GM19324 (cell line): ENCODE measurements around the gene INPP4B.

Experiments used
- ATAC-seq: cut with Tn5 transposase; IDR thresholded peaks from one replicate; pipeline ENCODE4 v1.9.1; 2021; ENCODE audit warnings: mild to moderate bottlenecking, moderate library complexity; ENCODE audit not compliant: unreplicated experiment, low FRiP score

The INPP4B gene

GRCh38 chr4:142278171-142278570 is 567.9 kb downstream of the INPP4B start:
- no peak for ATAC-seq

GRCh38 chr4:142274137-142274536 is 572.0 kb downstream of the INPP4B start:
- ATAC-seq = no peak

- ATAC-seq = no peak
Observed at GRCh38 chr4:142272452-142272851, 573.6 kb downstream of the INPP4B start.

DNA sequence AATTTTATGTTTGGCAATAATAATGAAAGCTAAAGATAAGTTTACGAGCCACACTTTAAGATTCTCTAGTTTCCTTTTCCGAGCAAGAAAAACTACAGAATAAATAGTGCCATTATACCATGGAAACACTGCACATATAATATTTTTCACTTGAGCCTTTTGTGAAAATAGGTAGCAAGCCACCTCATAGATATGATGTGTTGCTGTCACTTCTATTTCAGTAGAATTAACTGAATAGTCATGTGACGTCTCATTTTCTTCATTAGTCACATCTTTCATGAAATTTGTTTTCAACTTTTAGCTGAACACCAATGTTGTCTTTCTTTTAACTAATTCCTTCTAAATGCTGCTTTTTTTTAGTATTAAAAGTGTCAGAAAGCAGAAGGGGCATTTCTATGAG is 574.3 kb downstream of the INPP4B start:
- ATAC-seq = no peak

DNA sequence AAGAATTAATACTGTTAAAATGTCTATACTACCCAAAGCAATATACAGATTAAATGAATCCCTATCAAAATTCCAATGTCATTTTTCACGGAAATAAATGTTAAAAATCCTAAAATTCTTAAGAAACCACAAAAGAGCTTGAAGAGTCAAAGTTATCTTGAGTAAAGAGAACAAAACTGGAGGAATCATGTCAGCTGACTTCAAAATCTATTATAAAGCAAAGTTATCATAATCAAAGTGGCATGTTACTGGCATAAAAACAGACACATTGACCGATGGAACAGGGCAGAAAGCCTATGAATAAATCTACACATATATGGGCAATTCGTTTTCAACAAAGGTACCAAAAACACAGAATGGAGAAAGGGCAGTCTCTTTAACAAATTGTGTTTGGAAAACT is 579.0 kb downstream of the INPP4B start:
- no peak for ATAC-seq

DNA sequence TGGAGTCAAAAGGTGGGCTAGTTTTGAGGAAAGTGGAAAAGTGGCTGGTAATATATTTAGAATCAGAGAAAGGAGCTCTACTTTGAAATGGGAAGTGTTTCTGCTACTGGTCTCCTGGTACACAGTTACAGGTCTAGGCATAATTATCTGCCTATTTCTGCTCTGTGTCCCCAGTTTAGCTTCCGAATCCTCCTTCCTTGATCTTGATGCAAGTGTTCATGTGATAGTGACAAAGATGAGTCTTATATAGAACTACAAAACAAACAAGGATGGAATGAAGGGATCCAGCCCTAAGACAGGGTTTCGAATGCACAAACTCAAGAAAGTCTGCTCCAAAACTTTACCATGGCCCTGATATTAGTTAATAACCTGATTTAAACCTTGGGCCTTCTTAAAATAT is 580.2 kb downstream of the INPP4B start:
- no peak for ATAC-seq

DNA sequence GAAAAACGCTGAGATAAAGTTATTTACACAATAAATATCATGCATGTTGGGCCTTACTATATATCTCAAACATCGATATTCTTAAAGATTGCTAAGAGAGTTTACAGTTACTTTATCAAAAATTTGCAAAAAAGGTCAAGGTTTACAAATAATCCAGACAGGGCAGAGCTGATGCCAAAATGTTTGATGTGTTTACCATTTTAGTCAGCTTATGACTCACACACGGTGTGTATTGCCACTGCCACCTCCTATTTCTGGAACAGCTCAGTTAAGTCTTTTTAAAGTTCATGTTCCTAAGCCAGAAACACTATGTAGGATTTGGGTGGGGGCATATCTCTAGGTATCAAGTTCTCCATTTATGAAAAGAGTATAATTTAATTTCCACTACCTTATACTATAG is 580.6 kb downstream of the INPP4B start:
- ATAC-seq = no peak

DNA sequence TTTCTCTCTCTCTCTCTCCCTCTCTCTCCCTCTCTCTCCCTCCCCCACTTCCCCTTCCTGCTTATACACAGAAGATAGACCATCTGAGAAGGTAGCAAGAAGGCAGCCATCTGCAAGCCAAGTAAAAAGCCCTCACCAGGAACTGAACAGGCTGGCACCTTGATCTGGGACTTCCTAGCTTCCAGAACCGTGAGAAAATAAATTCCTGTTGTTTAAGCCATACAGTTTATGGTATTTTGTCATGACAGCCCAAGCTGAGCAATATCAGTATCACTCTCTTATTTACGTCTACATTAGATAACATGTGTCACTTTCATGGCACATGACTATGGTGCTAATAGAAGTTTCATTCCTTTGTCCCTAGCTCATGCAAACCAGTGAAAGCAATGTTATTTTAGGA is 581.1 kb downstream of the INPP4B start:
- ATAC-seq = no peak

DNA sequence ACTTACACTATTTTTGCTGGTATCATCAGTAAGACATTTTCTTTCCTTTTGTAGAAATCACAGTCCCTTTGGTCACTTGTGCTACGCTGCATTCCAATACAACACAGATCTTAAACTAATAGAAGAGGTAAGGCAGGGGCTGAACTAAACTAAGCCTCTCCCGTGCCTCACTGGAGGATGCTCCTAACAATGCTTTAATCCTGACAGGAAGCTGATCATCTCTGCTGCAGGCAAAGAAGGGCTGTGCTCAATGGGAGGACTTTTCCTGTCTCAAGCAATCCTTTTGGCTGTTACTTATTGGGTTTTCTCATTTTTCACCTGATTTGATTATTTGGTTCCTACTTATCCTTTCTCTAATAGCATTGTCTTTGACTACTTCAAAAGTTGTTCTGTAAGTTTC is 583.1 kb downstream of the INPP4B start:
- no peak for ATAC-seq

DNA sequence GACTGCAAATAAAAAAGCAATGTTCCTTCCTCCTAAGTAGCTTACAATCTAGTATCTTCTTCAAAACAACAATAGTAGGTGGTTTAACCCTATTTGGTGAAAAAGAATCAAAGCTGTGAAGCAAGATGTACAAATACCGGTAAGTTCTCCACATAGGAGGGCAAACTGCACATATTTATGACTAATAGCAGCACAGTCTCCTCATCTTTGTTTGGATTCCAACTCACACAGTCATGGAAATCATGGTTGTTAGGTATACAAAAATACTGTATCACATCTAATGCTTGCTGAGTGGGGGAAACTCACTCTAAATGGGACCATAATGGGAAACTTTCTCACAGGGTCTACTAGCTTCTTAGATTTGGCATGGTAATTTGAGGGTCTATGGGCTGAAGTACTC is 597.2 kb downstream of the INPP4B start:
- no peak for ATAC-seq

DNA sequence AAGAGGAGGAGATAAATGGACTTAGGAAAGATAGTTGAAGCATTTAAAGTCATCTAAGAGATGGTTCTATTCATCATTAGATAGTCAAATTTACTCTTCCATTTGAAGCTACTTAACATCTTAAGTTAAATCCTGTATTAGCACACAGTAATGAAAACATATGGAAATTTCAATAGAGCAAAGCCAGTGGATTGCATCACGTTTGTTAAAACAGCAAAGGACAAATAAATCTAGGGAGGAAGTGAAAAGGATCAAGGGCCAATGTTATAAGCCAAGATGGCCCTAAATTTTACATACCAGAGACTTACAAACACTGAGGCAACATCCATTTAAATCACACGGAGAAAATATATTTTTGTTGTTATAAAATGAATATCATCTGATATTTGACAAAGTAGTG is 602.8 kb downstream of the INPP4B start:
- no peak for ATAC-seq

GRCh38 chr4:142242156-142242555 is 603.9 kb downstream of the INPP4B start:
- ATAC-seq = no peak

DNA sequence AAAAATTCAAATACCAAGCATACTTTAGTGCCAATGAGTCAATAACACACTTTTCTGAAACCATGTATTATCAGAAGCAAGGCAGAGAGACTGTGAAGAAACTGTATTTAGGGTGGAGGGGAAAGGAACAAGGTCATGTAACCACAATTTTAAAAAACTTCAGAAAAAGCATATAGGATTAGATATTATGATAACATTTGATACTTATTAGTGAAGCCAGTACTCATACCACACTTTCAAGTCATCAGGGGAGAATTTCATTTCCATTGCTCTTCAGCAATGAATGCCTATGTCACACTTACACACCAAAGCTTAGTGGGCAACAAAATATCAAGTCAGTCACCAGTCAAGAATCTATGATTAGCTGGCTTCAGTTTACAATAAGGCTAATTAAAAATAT is 607.5 kb downstream of the INPP4B start:
- ATAC-seq = no peak

GRCh38 chr4:142236268-142236667 is 609.8 kb downstream of the INPP4B start:
- no peak for ATAC-seq

- ATAC-seq = no peak
Observed at GRCh38 chr4:142231787-142232186, 614.3 kb downstream of the INPP4B start.

DNA sequence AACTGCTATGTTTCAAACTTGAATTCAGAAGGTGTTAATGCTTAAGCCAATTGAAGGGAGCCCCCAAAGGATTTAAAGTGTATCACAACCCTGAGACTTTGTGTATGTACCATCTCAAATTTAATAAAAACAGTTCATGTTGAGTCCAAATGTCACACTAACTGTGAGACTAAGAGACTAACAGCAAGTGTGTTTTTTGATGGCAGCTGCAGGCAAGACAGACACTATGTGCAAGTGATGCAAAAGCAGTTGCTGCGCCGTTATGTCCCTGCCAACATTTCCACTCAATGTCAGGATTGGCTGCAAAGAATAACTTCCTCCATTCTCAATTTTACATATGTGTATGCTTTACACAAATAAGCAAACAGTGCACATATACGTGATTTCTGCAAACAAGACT is 615.1 kb downstream of the INPP4B start:
- ATAC-seq = no peak

DNA sequence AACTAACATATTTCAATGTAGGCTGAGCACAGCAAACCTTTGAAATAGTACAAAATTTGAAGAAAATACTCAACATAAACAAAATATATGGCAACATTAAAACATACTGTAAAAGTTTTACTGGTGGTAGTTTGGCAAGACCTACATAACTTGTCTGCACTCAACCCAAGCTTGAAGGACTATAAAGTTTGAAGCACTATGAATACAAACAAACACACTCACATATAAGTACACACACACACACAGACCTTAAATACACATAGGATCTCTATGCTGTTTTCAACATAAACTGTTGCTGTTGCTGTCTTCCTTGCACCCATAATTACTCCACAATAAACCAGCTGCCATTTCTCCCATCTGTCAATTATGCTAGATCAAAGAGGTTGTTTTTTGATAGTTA is 620.1 kb downstream of the INPP4B start:
- no peak for ATAC-seq

DNA sequence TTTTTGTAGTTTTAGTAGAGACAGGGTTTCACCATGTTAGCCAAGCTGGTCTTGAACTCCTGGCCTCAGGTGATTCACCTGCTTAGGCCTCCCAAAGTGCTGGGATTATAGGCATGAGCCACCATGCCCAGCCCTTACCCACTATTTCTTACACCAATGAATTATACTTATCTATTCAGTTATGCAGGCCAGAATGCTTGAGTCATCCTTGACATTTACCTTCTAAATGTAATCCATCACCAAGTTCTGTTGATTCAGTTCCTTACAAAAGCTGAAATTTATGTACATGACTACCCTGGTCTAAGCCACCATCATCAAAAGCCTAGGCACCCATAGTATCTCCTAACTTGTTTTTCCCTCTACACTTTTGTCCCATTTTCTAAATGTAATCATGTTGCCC is 624.0 kb downstream of the INPP4B start:
- ATAC-seq = no peak

DNA sequence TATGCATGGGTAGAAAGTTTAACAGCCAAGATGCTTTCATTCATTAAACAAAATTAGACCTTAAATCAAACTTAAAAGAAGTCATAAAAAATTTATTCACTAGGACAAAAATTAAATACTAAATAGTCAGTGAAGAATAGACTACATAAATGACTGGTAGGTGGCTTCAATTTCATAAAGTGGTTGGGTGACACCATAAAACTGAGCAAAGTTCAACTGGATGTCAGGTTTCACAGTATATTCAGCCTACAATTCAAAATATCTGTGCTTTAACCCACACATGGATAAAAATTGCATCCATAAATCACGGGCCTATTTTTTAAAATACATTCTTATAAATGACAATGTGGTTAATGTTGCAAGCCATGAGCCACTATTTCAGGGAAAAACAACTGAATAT is 627.4 kb downstream of the INPP4B start:
- no peak for ATAC-seq

GRCh38 chr4:142211444-142211843 is 634.7 kb downstream of the INPP4B start:
- ATAC-seq = no peak

GRCh38 chr4:142203505-142203904 is 642.6 kb downstream of the INPP4B start:
- no peak for ATAC-seq

DNA sequence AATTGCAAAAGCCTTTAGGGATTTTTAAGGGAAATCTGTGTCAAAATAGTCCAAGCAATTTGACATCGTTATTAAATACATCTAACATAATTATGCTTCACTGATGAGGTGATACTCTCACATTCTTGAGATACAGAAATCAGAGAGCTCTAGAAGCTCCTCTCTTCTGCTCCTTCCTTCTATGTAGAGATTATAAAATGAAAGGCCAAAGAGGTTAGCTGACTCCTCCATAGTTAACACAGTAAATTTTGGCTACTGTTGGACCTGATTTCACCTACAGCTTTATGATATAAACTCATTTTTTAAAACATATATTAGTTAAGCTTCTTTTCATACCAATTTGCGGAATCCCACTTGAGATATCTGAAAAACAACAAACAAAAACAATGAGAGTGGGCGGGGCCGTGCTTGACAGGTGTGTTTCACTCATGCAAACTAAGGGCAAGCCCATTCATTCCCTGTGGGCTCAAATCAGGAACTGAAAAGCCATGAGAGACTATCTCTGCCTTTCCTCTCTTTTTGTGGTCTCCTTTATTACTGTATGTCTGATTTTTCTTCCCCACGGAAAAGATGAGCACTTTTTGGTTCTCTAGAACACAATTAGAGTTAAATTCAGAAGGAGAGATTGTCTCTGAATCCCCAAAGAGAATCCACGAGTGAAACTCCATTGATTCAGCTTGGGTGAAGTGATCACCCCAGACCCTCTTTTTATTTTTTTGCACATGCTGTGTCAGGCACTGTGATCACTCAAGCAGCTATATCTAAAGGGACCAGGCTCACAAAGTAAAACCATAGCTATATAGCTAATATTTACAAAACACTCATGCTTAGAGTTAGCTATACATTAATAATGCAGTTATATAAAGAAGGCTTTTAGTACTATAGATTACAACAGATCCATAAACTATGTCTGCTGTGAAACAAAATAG is 643.4 kb downstream of the INPP4B start:
- ATAC-seq = peak; percentile 96
